ENCODE measurements around the gene GPSM3. TPM values are rescaled to one million over a fixed set of nuclear protein-coding genes. Genes with fewer than 3 reads are reported as not detected.
A peak's percentile ranks its signal among the peaks of the same experiment; 100 is the strongest.

Gene GPSM3
- total RNA-seq, 1 donor from 2014 or later, result 49.0 TPM

- Mint-ChIP-seq H3K4me3 (ENCODE audit: unreplicated experiment) (peak overlapping the region; percentile 71), H3K4me1 (ENCODE audit: unreplicated experiment) (peaks cover 45% of the 10 kb centered on the region), H3K27ac (ENCODE audit: unreplicated experiment) (peak overlapping the region; percentile 61), H3K27me3 (ENCODE audit: unreplicated experiment) (peaks cover 19% of the 10 kb centered on the region), H3K36me3 (ENCODE audit: low read depth, unreplicated experiment) (peaks cover 10% of the 10 kb centered on the region), H3K9me3 (ENCODE audit: unreplicated experiment) (no peaks in the 10 kb centered on the region)
- DNase-seq (ENCODE audit: low spot score), result no peak
- TF ChIP-seq CTCF (IDR thresholded peaks at IDR 0.05; ENCODE audit: unreplicated experiment), result no peak
Observed at GRCh38 chr6:32151181-32151862, 41.1 kb downstream of the GPSM3 start.

- no peak for TF ChIP-seq CTCF (IDR thresholded peaks at IDR 0.05; ENCODE audit: unreplicated experiment)
- Mint-ChIP-seq H3K4me1 (ENCODE audit: unreplicated experiment) (peaks cover 43% of the 10 kb centered on the region), H3K9me3 (ENCODE audit: unreplicated experiment) (no peaks in the 10 kb centered on the region), H3K27me3 (ENCODE audit: unreplicated experiment) (peaks cover 19% of the 10 kb centered on the region), H3K4me3 (ENCODE audit: unreplicated experiment) (peak overlapping the region; percentile 83), H3K27ac (ENCODE audit: unreplicated experiment) (no peak overlapping the region), H3K36me3 (ENCODE audit: low read depth, unreplicated experiment) (peaks cover 7% of the 10 kb centered on the region)
- DNase-seq (ENCODE audit: low spot score), result no peak
Observed at GRCh38 chr6:32149932-32150870, 42.2 kb downstream of the GPSM3 start.

GRCh38 chr6:32149092-32149755, 43.2 kb downstream of the GPSM3 start:
- no peak overlapping the region for H3K27ac Mint-ChIP-seq (ENCODE audit: unreplicated experiment)
- DNase-seq (ENCODE audit: low spot score), result no peak
- no peak for TF ChIP-seq CTCF (IDR thresholded peaks at IDR 0.05; ENCODE audit: unreplicated experiment)
- peaks cover 23% of the 10 kb centered on the region for H3K27me3 Mint-ChIP-seq (ENCODE audit: unreplicated experiment)
- peaks cover 39% of the 10 kb centered on the region for H3K4me1 Mint-ChIP-seq (ENCODE audit: unreplicated experiment)
- H3K9me3 Mint-ChIP-seq (ENCODE audit: unreplicated experiment), result no peaks in the 10 kb centered on the region
- H3K4me3 Mint-ChIP-seq (ENCODE audit: unreplicated experiment), result peak overlapping the region; percentile 82
- peaks cover 7% of the 10 kb centered on the region for H3K36me3 Mint-ChIP-seq (ENCODE audit: low read depth, unreplicated experiment)

GRCh38 chr6:32148289-32149091, 44.0 kb downstream of the GPSM3 start:
- Mint-ChIP-seq H3K9me3 (ENCODE audit: unreplicated experiment) (no peaks in the 10 kb centered on the region), H3K36me3 (ENCODE audit: low read depth, unreplicated experiment) (peaks cover 7% of the 10 kb centered on the region), H3K27ac (ENCODE audit: unreplicated experiment) (no peak overlapping the region), H3K27me3 (ENCODE audit: unreplicated experiment) (peaks cover 23% of the 10 kb centered on the region), H3K4me3 (ENCODE audit: unreplicated experiment) (peak overlapping the region; percentile 82), H3K4me1 (ENCODE audit: unreplicated experiment) (peaks cover 35% of the 10 kb centered on the region)
- peak; percentile 69 for DNase-seq (ENCODE audit: low spot score)
- TF ChIP-seq CTCF (IDR thresholded peaks at IDR 0.05; ENCODE audit: unreplicated experiment), result no peak

Measured in endothelial cell (in vitro differentiated cells).